ENCODE data around the gene PERM1.
"Not testable (repeated sequence)": the region's sequence is repeated elsewhere in the genome, so short reads cannot be mapped to it uniquely, and the experiment has no call there.

The PERM1 gene

GRCh38 chr1:981955-982558 lies at the start of gene PERM1:
Gene PERM1 (minus strand): TSS chr1:982093. CDS start chr1:981029, 1,064 bp downstream.
- no peak for DNase-seq

- not testable (repeated sequence) for DNase-seq
Observed at GRCh38 chr1:1030867-1031658, 49.2 kb upstream of the PERM1 start.

GRCh38 chr1:1027791-1028190 lies 45.9 kb upstream of the PERM1 start:
- no peak for DNase-seq

GRCh38 chr1:1026599-1027413 lies 44.9 kb upstream of the PERM1 start:
- no peak for DNase-seq

GRCh38 chr1:1025730-1026129 lies 43.8 kb upstream of the PERM1 start:
- DNase-seq = no peak

- no peak for DNase-seq
Observed at GRCh38 chr1:1024771-1025699, 43.1 kb upstream of the PERM1 start.

- DNase-seq = no peak
Observed at GRCh38 chr1:1024149-1024770, 42.4 kb upstream of the PERM1 start.

GRCh38 chr1:1023700-1024099 lies 41.8 kb upstream of the PERM1 start:
- DNase-seq = no peak

- no peak for DNase-seq
Observed at GRCh38 chr1:1022302-1023009, 40.6 kb upstream of the PERM1 start.

GRCh38 chr1:1021920-1022259 lies 40.0 kb upstream of the PERM1 start:
- no peak for DNase-seq

- no peak for DNase-seq
Observed at GRCh38 chr1:1021010-1021919, 39.4 kb upstream of the PERM1 start.

GRCh38 chr1:1020415-1021009 lies 38.6 kb upstream of the PERM1 start:
- DNase-seq = peak; percentile 41

GRCh38 chr1:1020000-1020404 lies 38.1 kb upstream of the PERM1 start, which contains the start of gene AGRN:
Gene AGRN (plus strand): TSS chr1:1020120. CDS start chr1:1020173, 53 bp downstream.
- DNase-seq = no peak

GRCh38 chr1:1019122-1019999 lies 37.5 kb upstream of the PERM1 start:
- DNase-seq = peak; percentile 67

- DNase-seq = not testable (repeated sequence)
Observed at GRCh38 chr1:1018321-1018685, 36.4 kb upstream of the PERM1 start.

- not testable (repeated sequence) for DNase-seq
Observed at GRCh38 chr1:1017397-1018320, 35.8 kb upstream of the PERM1 start.

GRCh38 chr1:1014799-1015681 lies 33.1 kb upstream of the PERM1 start:
- DNase-seq = no peak

Measured in activated T-cell treated with anti-CD3 and anti-CD28 coated beads for 4 hours (primary cell).